ENCODE measurements around the gene IRGQ. TPM values are rescaled to one million over a fixed set of nuclear protein-coding genes. Genes with fewer than 3 reads are reported as not detected.
"Not testable (repeated sequence)": the region's sequence is repeated elsewhere in the genome, so short reads cannot be mapped to it uniquely, and the experiment has no call there.

The IRGQ gene
- polyA plus RNA-seq, 4 donors = 12.1 to 16.4 (median 13.2) TPM

- not testable (repeated sequence) for DNase-seq (ENCODE audit: low read depth in 4 of 4, low spot score in 3 of 4)
Observed at GRCh38 chr19:43547926-43548325, 48.0 kb downstream of the IRGQ start.

GRCh38 chr19:43546581-43546980 is 49.4 kb downstream of the IRGQ start:
- DNase-seq (ENCODE audit: low read depth in 4 of 4, low spot score in 3 of 4) = no peak

- no peak for DNase-seq (ENCODE audit: low read depth in 4 of 4, low spot score in 3 of 4)
Observed at GRCh38 chr19:43545981-43546380, 50.0 kb downstream of the IRGQ start.

GRCh38 chr19:43545276-43545675 is 50.7 kb downstream of the IRGQ start:
- no peak for DNase-seq (ENCODE audit: low read depth in 4 of 4, low spot score in 3 of 4)

GRCh38 chr19:43544077-43544476 is 51.9 kb downstream of the IRGQ start:
- DNase-seq (ENCODE audit: low read depth in 4 of 4, low spot score in 3 of 4) = no peak

GRCh38 chr19:43541920-43542650 is 53.8 kb downstream of the IRGQ start:
- no peak for DNase-seq (ENCODE audit: low read depth in 4 of 4, low spot score in 3 of 4)

GRCh38 chr19:43540381-43540780 is 55.6 kb downstream of the IRGQ start:
- DNase-seq (ENCODE audit: low read depth in 4 of 4, low spot score in 3 of 4) = no peak

GRCh38 chr19:43538922-43539321 is 57.0 kb downstream of the IRGQ start:
- no peak for DNase-seq (ENCODE audit: low read depth in 4 of 4, low spot score in 3 of 4)

- DNase-seq (ENCODE audit: low read depth in 4 of 4, low spot score in 3 of 4) = no peak
Observed at GRCh38 chr19:43534816-43535761, 60.8 kb downstream of the IRGQ start.

Other genes with a start within 250 kb of the IRGQ start
- gene CD177, start 242.4 kb downstream of the IRGQ start, polyA plus RNA-seq (ENCODE audit: insufficient read length in 4 of 4) = under 1 TPM in 2 of 4 donors, not detected in 2; 0.35 to 0.39 TPM
- under 1 TPM in 1 of 4 donors, not detected in 3; 0.06 TPM for gene TEX101, start 181.2 kb downstream of the IRGQ start, polyA plus RNA-seq (ENCODE audit: insufficient read length in 4 of 4)
- 1 to 10 TPM; 1.6 to 5.5 (median 2.5) TPM for gene LYPD3, start 130.5 kb downstream of the IRGQ start, polyA plus RNA-seq (ENCODE audit: insufficient read length in 4 of 4)
- gene PHLDB3, start 91.4 kb downstream of the IRGQ start, polyA plus RNA-seq (ENCODE audit: insufficient read length in 4 of 4) = 10 to 100 TPM in 1 of 4 donors, 1 to 10 TPM in 3; 5.7 to 13.7 (median 8.8) TPM
- gene ETHE1, start 68.9 kb downstream of the IRGQ start, polyA plus RNA-seq (ENCODE audit: insufficient read length in 4 of 4) = 10 to 100 TPM; 27.5 to 31.1 (median 28.1) TPM
- 1 to 10 TPM; 1.9 to 2.6 (median 2.0) TPM for gene ZNF575, start 62.9 kb downstream of the IRGQ start, polyA plus RNA-seq (ENCODE audit: insufficient read length in 4 of 4)
- 10 to 100 TPM; 56.7 to 71.0 (median 66.6) TPM for gene XRCC1, start 20.6 kb downstream of the IRGQ start, polyA plus RNA-seq (ENCODE audit: insufficient read length in 4 of 4)
- 10 to 100 TPM; 17.4 to 19.4 (median 18.7) TPM for gene PINLYP, start 20.3 kb downstream of the IRGQ start, polyA plus RNA-seq (ENCODE audit: insufficient read length in 4 of 4)
- gene ZNF576, start 461 bp upstream of the IRGQ start, polyA plus RNA-seq (ENCODE audit: insufficient read length in 4 of 4) = 10 to 100 TPM; 10.9 to 16.7 (median 11.6) TPM
- 1 to 10 TPM in 1 of 4 donors, under 1 TPM in 3; 0.61 to 1.2 (median 0.72) TPM for gene SRRM5, start 16.0 kb upstream of the IRGQ start, polyA plus RNA-seq (ENCODE audit: insufficient read length in 4 of 4)
- 100 to 1,000 TPM in 1 of 4 donors, 10 to 100 TPM in 3; 76.5 to 141 (median 91.1) TPM for gene ZNF428, start 23.5 kb upstream of the IRGQ start, polyA plus RNA-seq (ENCODE audit: insufficient read length in 4 of 4)
- 10 to 100 TPM; 44.9 to 65.8 (median 49.0) TPM for gene CADM4, start 43.7 kb upstream of the IRGQ start, polyA plus RNA-seq (ENCODE audit: insufficient read length in 4 of 4)
- gene PLAUR, start 74.0 kb upstream of the IRGQ start, polyA plus RNA-seq (ENCODE audit: insufficient read length in 4 of 4) = 1 to 10 TPM; 6.3 to 9.5 (median 8.5) TPM
- gene IRGC, start 119.9 kb upstream of the IRGQ start, polyA plus RNA-seq (ENCODE audit: insufficient read length in 4 of 4) = not detected
- gene SMG9, start 158.8 kb upstream of the IRGQ start, polyA plus RNA-seq (ENCODE audit: insufficient read length in 4 of 4) = 10 to 100 TPM; 42.7 to 55.7 (median 48.0) TPM
- 1 to 10 TPM; 1.4 to 3.8 (median 1.6) TPM for gene KCNN4, start 184.8 kb upstream of the IRGQ start, polyA plus RNA-seq (ENCODE audit: insufficient read length in 4 of 4)
- gene LYPD5, start 206.3 kb upstream of the IRGQ start, polyA plus RNA-seq (ENCODE audit: insufficient read length in 4 of 4) = under 1 TPM; 0.14 to 0.37 (median 0.31) TPM
- gene ZNF283, start 231.2 kb upstream of the IRGQ start, polyA plus RNA-seq (ENCODE audit: insufficient read length in 4 of 4) = 10 to 100 TPM in 3 of 4 donors, 1 to 10 TPM in 1; 9.7 to 16.1 (median 15.0) TPM

Data from right renal pelvis (tissue), 4 donors.